ENCODE results near the gene AIG1.

DNA sequence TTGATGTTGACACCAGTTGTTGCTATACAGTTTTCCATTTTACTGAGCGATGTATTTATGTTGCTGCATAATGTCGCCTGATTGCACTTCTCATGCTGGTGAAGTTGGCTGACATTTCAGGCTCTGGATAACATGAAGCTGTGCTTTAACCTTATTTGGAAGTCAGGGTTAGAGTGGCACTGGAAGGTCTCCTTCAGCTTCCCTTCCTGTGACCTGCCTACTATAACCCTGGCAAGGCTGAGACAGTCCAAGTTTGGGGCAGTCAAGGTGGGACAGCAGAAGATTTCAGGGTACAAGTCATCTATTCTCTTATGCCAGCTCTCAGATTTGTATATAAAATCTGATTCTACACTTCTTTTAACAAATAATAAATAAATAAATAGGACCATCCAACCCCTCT, 127.6 kb downstream of the AIG1 start:
- TF ChIP-seq, protein P1, sequence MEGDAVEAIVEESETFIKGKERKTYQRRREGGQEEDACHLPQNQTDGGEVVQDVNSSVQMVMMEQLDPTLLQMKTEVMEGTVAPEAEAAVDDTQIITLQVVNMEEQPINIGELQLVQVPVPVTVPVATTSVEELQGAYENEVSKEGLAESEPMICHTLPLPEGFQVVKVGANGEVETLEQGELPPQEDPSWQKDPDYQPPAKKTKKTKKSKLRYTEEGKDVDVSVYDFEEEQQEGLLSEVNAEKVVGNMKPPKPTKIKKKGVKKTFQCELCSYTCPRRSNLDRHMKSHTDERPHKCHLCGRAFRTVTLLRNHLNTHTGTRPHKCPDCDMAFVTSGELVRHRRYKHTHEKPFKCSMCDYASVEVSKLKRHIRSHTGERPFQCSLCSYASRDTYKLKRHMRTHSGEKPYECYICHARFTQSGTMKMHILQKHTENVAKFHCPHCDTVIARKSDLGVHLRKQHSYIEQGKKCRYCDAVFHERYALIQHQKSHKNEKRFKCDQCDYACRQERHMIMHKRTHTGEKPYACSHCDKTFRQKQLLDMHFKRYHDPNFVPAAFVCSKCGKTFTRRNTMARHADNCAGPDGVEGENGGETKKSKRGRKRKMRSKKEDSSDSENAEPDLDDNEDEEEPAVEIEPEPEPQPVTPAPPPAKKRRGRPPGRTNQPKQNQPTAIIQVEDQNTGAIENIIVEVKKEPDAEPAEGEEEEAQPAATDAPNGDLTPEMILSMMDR (IDR thresholded peaks at IDR 0.05; ENCODE audit: insufficient read depth, low read depth, low read length), result no peak
- TF ChIP-seq EZH2 (IDR thresholded peaks at IDR 0.05; ENCODE audit: insufficient read depth, low read length), result no peak
